Neural crest cell (in vitro differentiated cells): Measurements from ENCODE around the gene SCD5. TPM values are rescaled to one million over a fixed set of nuclear protein-coding genes. Genes with fewer than 3 reads are reported as not detected.

Experiments
- DNase-seq: peaks from one replicate; pipeline ENCODE4 v3.0.0; 2021; ENCODE audit warnings: low read depth, mixed read lengths, low spot score
- H3K27ac Mint-ChIP-seq: one replicate; pipeline ENCODE4 v1.8.0; 2021; ENCODE audit warnings: mild to moderate bottlenecking, mixed read lengths; ENCODE audit not compliant: unreplicated experiment
- H3K27me3 Mint-ChIP-seq: 2 replicates; pipeline ENCODE4 v1.8.0; 2021; ENCODE audit warnings: low read depth, mild to moderate bottlenecking, mixed read lengths
- H3K36me3 Mint-ChIP-seq: 2 replicates; pipeline ENCODE4 v1.8.0; 2021; ENCODE audit warnings: low read depth, mild to moderate bottlenecking, mixed read lengths
- H3K4me1 Mint-ChIP-seq: 2 replicates; pipeline ENCODE4 v1.8.0; 2021; ENCODE audit warnings: mixed read lengths
- H3K4me3 Mint-ChIP-seq: one replicate; pipeline ENCODE4 v1.8.0; 2021; ENCODE audit warnings: mild to moderate bottlenecking, mixed read lengths
- H3K9me3 Mint-ChIP-seq: 2 replicates; pipeline ENCODE4 v1.8.0; 2021; ENCODE audit warnings: mixed read lengths
- CTCF ChIP-seq: fragments of 200-600 bp; sonication (generic); conservative IDR thresholded peaks from 2 replicates; pipeline ENCODE4 v1.5.0; 2021; ENCODE audit warnings: antibody characterized with exemption, mild to moderate bottlenecking
- total RNA-seq: library from RNA; stranded (reverse); gene quantifications from 2 replicates; pipeline ENCODE4 v1.2.1, GENCODE V29; 2021

Gene SCD5
- total RNA-seq, 1 donor from 2014 or later = 40.7 TPM

DNA sequence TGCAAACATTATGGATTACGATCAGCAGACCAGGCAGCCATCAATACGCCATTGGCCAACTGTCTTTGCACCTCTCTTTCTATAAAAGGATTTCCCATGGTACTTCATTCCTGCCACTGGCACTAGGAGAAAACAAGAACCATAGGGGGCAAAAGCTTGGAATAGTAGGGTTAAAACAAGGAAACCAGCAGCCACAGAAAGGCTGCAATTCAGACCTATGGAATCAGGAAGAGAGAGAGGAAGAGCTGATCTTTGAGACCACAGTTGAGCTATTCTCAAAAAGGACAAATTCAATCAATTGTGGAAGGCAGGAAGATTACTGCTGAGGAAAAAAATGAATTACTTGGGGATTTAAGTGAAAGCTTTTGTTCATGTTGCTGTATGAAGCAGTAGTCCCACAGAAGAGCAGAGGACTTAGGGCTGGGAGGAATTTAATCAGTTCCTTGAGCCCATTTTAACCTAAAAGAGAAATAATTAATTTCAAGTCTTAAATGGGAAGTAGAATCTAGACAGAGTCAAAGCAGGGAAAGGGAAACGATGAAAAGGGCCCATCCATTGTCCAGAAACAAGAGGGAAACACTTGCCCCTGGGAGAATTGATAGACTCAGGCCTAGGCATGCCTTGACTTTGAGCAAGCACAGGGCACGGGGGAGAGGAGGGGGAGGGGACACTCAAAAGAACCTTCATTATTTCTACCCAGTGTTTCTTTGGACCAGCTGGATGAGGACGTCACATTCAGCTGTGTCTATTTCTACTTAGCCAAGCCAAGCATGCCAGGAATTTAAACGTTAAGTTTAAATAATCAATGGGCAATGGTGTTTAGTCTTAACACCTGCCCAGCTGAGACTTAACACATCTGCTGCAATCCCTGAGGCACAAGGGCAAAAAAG lies 50.7 kb downstream of the SCD5 start:
- Mint-ChIP-seq H3K4me1 (peaks cover 34% of the 10 kb centered on the region), H3K36me3 (no peaks in the 10 kb centered on the region), H3K4me3 (no peak overlapping the region), H3K27me3 (no peaks in the 10 kb centered on the region), H3K9me3 (no peaks in the 10 kb centered on the region), H3K27ac (peak overlapping the region; percentile 88)
- DNase-seq = no peak
- no peak for TF ChIP-seq CTCF

DNA sequence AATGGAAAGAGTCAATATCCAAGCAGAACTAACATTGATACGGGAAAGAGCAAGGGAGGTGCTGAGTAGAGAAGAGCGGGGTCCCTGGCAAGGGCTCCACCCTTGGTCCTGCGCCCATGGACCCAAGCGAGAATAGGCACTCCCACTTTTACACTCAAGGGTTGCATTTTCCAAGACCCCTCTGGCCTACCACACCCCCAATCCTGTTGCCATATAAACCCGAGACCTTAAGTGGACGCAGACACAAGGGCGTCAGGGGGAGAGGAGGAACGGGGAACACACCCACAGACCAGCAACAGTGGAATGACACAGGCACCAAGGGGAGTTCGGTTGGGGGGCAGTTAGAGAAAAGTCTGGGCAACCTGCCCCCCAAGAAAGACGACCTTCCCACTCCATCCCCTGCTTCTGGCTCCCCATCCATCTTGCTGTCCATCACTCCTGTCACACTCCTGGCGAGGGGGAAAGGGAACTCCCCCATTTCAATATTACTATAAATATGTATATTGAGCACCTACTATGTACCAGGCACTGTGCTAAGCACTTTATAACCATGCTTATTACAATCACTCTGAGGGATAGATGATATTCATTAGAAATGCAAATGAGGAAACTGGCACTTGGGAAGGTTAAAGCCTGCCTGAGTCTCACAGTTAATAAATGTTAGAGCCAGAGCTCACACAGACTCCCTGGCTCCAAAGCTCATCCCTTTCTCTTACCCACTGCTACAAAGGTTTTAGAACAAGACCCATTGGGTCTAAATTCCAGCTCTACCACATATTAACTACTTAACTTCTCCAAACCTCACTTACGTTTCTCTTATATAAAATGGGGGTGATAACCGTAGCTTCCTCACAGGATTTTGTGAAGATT lies 51.7 kb downstream of the SCD5 start:
- H3K36me3 Mint-ChIP-seq = no peaks in the 10 kb centered on the region
- no peaks in the 10 kb centered on the region for H3K9me3 Mint-ChIP-seq
- H3K27me3 Mint-ChIP-seq = no peaks in the 10 kb centered on the region
- no peak for TF ChIP-seq CTCF
- H3K4me3 Mint-ChIP-seq = no peak overlapping the region
- H3K4me1 Mint-ChIP-seq = peaks cover 31% of the 10 kb centered on the region
- no peak overlapping the region for H3K27ac Mint-ChIP-seq
- no peak for DNase-seq

GRCh38 chr4:82745173-82745842 lies 53.3 kb downstream of the SCD5 start:
- Mint-ChIP-seq H3K36me3 (no peaks in the 10 kb centered on the region), H3K4me1 (peaks cover 34% of the 10 kb centered on the region), H3K27ac (no peak overlapping the region), H3K27me3 (no peaks in the 10 kb centered on the region), H3K9me3 (no peaks in the 10 kb centered on the region), H3K4me3 (no peak overlapping the region)
- TF ChIP-seq CTCF = no peak
- no peak for DNase-seq

DNA sequence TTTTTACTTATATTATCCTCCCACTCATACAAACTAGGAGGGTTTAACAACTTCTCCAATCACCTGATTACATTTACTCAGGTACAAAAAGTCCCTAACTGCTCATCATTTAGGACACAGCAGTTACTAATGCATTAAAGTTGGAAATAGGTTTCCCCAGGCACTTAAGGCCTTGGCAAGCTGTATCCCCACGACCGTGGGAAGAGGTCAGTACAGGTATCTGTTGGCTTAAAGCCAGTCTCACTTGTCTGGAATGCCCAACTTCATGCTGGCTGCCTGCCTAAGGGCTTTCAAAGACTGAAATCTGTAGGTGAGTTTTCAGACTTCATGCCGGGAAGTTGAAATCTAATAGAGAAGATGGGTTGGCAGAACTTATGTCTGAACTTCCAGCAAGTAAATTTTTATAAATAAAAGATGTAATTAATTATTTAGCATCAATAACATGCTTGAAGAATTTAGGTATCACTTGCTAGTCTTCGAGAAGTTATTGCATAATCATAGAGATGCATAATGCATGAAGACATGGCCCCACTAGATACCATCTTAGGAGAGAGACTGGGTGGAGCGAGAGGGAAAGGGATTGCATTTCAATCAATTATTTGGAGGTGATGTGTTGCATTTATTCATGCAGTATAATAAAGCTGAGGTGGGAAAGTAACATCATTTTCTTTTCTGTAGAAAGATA lies 54.2 kb downstream of the SCD5 start:
- Mint-ChIP-seq H3K27me3 (no peaks in the 10 kb centered on the region), H3K27ac (no peak overlapping the region), H3K36me3 (no peaks in the 10 kb centered on the region), H3K4me1 (peaks cover 36% of the 10 kb centered on the region), H3K4me3 (no peak overlapping the region), H3K9me3 (no peaks in the 10 kb centered on the region)
- TF ChIP-seq CTCF = no peak
- no peak for DNase-seq

DNA sequence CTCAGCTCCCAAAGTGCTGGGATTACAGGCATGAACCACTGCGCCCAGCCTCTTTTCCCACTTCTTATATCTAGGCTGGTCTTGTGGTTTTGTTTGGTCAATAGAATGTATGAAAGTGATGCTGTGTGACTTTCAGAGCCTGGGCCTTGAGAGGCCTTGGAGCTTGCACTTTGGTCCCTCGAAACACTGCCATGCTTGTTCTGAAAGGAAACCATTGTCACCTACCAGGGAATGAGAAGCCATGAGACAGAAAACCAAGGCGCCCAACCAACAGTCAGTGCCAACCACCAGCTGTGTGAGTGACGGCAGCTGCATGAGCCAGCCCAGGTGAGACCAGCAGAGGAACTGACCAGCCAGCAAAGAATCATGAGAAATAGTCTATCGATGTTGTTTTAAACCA lies 57.4 kb downstream of the SCD5 start:
- Mint-ChIP-seq H3K27me3 (no peaks in the 10 kb centered on the region), H3K27ac (peak overlapping the region; percentile 91), H3K4me1 (peaks cover 31% of the 10 kb centered on the region), H3K9me3 (no peaks in the 10 kb centered on the region), H3K36me3 (no peaks in the 10 kb centered on the region), H3K4me3 (no peak overlapping the region)
- no peak for TF ChIP-seq CTCF
- DNase-seq = no peak
